Endothelial cell (in vitro differentiated cells): Measurements from ENCODE around the gene KYAT1. TPM values are rescaled to one million over a fixed set of nuclear protein-coding genes. Genes with fewer than 3 reads are reported as not detected.
A peak's percentile ranks its signal among the peaks of the same experiment; 100 is the strongest.

Experiments
- DNase-seq: peaks from one replicate; pipeline ENCODE4 v3.0.0; 2021; ENCODE audit warnings: low spot score
- H3K27ac Mint-ChIP-seq: one replicate; pipeline ENCODE4 v1.8.0; 2021; ENCODE audit warnings: mixed read lengths, inconsistent platforms; ENCODE audit not compliant: unreplicated experiment
- H3K27me3 Mint-ChIP-seq: one replicate; pipeline ENCODE4 v1.8.0; 2021; ENCODE audit warnings: mild to moderate bottlenecking, moderate library complexity, mixed read lengths, inconsistent platforms; ENCODE audit not compliant: unreplicated experiment
- H3K36me3 Mint-ChIP-seq: one replicate; pipeline ENCODE4 v1.8.0; 2021; ENCODE audit warnings: mild to moderate bottlenecking, low read depth, mixed read lengths, inconsistent platforms; ENCODE audit not compliant: unreplicated experiment
- H3K4me1 Mint-ChIP-seq: one replicate; pipeline ENCODE4 v1.8.0; 2021; ENCODE audit warnings: mild to moderate bottlenecking, mixed read lengths, inconsistent platforms; ENCODE audit not compliant: unreplicated experiment
- H3K4me3 Mint-ChIP-seq: one replicate; pipeline ENCODE4 v1.8.0; 2021; ENCODE audit warnings: mild to moderate bottlenecking, mixed read lengths, inconsistent platforms; ENCODE audit not compliant: unreplicated experiment
- H3K9me3 Mint-ChIP-seq: one replicate; pipeline ENCODE4 v1.8.0; 2021; ENCODE audit warnings: mixed read lengths, inconsistent platforms; ENCODE audit not compliant: unreplicated experiment
- total RNA-seq: library from RNA; stranded (reverse); fragmentation: NEBNext Ultra II Directional; extraction: Animal tissue kit (Norgen Biotek cat#: 25700); gene quantifications from one replicate; pipeline ENCODE4 v1.2.1, GENCODE V29; 2021; ENCODE audit not compliant: unreplicated experiment
- TF ChIP-seq, protein P1 (sequence below): fragments of 200-600 bp; sonication (generic); IDR thresholded peaks from one replicate; pipeline ENCODE4 v1.5.0; 2021; ENCODE audit warnings: antibody characterized with exemption; ENCODE audit not compliant: unreplicated experiment

KYAT1 gene
- total RNA-seq, 1 donor from 2014 or later = 3.3 TPM

DNA sequence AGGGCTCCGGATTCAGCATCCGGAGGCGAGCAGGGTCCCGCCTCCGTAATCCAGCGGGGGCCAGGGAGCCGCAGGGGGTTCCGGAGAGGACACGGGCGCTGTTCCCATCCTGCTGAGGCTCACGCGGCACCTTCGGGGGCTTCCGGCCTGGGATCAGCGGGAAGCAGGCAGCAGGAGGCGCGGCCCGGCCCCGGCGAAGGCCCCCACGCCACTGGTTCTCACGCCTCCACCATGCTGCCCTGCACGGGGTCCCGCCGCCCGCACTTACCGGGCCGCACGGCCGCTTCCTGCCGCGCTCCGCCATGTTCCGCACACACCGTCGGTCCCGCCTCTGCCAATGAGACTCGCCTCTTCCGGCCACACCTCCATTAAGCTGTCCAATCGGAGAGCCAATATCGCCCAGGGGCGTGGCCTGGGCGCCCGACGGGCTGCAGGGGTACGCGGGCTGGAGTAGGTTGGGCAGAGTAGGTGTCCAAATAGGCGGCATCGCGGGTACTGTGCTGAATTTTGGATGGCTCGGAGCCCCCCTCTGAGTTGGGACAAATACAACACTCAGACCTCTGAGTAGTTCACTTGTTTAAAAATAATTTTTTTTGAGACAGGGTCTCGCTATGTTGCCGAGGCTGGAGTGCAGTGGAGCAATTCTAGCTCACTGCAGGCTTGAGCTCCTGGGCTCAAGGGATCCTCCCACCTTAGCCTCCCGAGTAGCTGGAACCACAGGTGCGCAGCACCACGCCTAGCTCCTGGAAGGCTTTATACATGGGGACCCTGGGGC lies 52.1 kb downstream of the KYAT1 start, which contains the start of gene SPOUT1:
TSS of gene SPOUT1 (minus strand) at position 318 of the 775 bp plus-strand sequence. CDS start at position 304, 14 bp downstream.
- Mint-ChIP-seq H3K36me3 (peaks cover 19% of the 10 kb centered on the region), H3K27me3 (peaks cover 11% of the 10 kb centered on the region), H3K4me1 (peaks cover 10% of the 10 kb centered on the region), H3K27ac (peak within 1 kb of the TSS; percentile 78), H3K4me3 (peak within 1 kb of the TSS; percentile 95), H3K9me3 (no peaks in the 10 kb centered on the region)
- peak; percentile 92 for DNase-seq
- TF ChIP-seq, protein P1, sequence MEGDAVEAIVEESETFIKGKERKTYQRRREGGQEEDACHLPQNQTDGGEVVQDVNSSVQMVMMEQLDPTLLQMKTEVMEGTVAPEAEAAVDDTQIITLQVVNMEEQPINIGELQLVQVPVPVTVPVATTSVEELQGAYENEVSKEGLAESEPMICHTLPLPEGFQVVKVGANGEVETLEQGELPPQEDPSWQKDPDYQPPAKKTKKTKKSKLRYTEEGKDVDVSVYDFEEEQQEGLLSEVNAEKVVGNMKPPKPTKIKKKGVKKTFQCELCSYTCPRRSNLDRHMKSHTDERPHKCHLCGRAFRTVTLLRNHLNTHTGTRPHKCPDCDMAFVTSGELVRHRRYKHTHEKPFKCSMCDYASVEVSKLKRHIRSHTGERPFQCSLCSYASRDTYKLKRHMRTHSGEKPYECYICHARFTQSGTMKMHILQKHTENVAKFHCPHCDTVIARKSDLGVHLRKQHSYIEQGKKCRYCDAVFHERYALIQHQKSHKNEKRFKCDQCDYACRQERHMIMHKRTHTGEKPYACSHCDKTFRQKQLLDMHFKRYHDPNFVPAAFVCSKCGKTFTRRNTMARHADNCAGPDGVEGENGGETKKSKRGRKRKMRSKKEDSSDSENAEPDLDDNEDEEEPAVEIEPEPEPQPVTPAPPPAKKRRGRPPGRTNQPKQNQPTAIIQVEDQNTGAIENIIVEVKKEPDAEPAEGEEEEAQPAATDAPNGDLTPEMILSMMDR = no peak

DNA sequence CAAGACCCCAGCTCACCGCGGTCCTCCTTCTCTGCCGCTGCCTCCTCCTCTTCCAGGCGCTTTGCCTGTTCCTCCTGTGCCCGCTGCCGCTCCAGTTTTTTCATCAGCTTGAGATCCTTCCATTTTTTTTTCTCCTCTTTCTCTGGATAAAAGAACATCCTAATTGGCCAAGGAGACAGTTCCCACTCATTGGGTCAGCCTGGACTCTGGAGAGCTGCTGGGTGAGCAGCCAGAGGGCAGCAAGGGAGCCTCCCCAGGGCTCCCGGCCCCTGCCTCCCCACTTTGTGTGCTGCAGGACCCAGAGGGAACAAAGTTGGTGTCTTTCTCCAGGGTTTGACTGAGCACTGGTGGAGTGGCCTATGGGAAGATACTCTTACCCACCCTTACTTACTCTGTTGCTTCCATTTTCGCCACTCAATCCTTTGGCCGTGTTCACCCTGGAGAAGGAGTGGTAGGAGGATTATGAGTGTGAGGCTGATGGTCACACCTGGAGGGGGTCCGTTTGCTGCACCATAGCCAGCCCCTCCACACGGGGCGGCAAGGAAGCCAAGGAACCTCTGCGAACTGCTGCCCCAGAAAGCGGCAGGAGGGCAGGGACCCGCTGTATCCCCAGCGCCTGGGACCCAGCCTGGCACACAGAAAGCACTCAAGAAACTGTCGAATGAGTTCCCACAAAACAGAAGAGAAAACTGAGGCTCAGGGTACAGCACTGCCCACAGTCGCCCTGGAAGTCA lies 52.9 kb downstream of the KYAT1 start:
- Mint-ChIP-seq H3K27me3 (peaks cover 16% of the 10 kb centered on the region), H3K4me1 (peaks cover 10% of the 10 kb centered on the region), H3K27ac (peak overlapping the region; percentile 75), H3K4me3 (peak overlapping the region; percentile 95), H3K36me3 (peaks cover 15% of the 10 kb centered on the region), H3K9me3 (no peaks in the 10 kb centered on the region)
- no peak for DNase-seq
- TF ChIP-seq, protein P1 = no peak

DNA sequence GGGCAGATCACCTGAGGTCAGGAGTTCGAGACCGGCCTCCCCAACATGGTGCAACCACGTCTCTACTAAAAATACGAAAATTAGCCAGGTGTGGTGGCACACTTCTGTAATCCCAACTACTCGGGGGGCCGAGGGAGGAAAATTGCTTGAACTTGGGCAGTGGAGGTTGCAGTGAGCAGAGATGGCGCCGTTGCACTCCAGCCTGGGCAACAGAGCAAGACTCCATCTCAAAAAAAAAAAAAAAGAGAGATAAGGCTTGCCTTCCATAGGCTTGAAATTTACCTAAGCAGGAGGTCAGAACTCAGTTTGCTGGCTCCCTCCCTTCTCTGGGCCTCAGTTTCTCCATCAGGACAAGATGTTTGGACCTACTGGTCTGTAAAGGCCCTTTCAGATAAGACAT lies 53.5 kb downstream of the KYAT1 start:
- no peaks in the 10 kb centered on the region for H3K9me3 Mint-ChIP-seq
- TF ChIP-seq, protein P1 = no peak
- H3K4me3 Mint-ChIP-seq = peak overlapping the region; percentile 95
- no peak for DNase-seq
- peaks cover 15% of the 10 kb centered on the region for H3K36me3 Mint-ChIP-seq
- H3K27ac Mint-ChIP-seq = no peak overlapping the region
- peaks cover 10% of the 10 kb centered on the region for H3K4me1 Mint-ChIP-seq
- peaks cover 16% of the 10 kb centered on the region for H3K27me3 Mint-ChIP-seq

DNA sequence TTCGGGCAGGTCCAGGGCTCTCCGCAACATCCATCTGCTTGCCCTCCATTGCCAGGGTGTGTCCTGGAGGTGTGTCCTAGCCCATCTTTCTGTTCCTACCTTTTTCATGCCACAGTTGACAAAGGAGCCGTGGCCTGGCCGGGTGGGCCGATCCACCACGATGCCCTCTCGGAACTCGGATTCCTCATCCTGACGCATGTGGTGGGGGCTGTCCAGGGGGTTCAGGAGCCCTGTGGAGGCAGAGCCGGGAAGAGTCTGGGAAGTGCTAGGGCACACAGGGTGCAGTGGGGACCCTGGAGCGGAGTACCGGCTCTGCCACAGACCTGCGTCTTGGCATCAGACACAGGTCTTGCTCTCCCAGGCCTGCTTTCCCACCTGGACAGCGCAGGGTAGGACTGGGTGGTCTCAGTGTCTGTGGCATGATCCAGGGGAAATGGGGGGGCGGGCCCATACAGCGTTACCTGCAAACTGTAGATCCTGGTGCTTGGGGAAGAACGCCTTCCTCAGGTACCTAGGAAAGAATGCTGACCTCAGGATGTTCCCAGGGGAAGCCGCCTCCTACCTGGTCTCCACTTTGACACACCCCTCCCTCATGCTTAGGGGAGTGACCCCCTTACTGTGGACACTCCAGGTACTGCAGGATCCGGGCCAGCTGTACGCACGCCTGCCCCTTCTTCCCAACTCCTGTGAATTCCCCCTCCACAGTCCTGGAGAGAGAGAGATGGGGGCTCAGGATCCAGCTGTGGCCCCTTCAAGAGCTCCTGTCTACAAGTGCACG lies 55.6 kb downstream of the KYAT1 start:
- H3K9me3 Mint-ChIP-seq = no peaks in the 10 kb centered on the region
- no peak overlapping the region for H3K4me3 Mint-ChIP-seq
- peaks cover 10% of the 10 kb centered on the region for H3K4me1 Mint-ChIP-seq
- H3K36me3 Mint-ChIP-seq = peaks cover 18% of the 10 kb centered on the region
- TF ChIP-seq, protein P1 = no peak
- no peak for DNase-seq
- no peak overlapping the region for H3K27ac Mint-ChIP-seq
- H3K27me3 Mint-ChIP-seq = peaks cover 14% of the 10 kb centered on the region
